HG03575 (cell line): ENCODE results near the gene SCAPER.
"Not testable (repeated sequence)": the region's sequence is repeated elsewhere in the genome, so short reads cannot be mapped to it uniquely, and the experiment has no call there.

Experiments
- ATAC-seq: cut with Tn5 transposase; IDR thresholded peaks from one replicate; pipeline ENCODE4 v1.9.1; 2021; ENCODE audit not compliant: unreplicated experiment, insufficient number of reproducible peaks, low FRiP score; ENCODE audit errors: extremely low read depth

Gene SCAPER

GRCh38 chr15:76327191-76328105 lies 577.7 kb downstream of the SCAPER start:
- no peak for ATAC-seq

DNA sequence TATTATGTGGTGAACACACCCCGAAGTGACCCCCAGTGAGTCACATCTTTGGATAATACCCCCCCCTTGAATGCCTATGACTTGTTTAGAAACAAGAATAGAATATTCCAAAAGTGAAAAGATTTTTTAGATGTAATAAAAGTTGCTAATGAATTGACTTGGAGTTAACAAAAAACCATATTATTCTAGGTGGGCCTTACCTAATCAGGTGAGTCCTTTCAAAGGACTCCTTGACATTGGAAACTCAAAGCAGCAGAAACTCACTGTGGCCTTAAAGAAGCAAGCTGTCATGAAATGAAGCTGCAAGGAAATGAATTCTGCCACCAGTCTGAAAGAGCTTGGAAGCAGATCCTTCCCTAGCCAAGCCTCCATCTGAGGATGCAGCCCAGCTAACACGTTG lies 579.4 kb downstream of the SCAPER start:
- no peak for ATAC-seq

DNA sequence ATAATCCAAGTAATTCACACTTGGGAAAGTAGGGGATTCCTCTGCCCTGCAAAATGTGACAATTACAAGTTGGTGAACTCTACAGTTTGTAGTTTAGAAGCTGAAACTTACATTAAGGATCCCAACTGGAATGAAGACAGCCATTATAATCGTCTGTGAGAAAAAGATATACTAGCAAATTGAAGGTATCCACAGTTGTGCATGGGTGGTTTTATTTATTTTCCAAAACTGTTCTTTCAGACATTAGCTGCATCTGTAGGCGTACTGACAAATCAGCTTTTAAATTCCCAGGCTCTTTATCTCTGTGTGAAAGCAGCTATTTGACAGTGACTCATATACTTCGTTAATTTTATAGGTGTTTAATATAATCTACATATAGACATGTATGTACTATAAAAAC lies 581.1 kb downstream of the SCAPER start:
- no peak for ATAC-seq

GRCh38 chr15:76321602-76322001 lies 583.5 kb downstream of the SCAPER start:
- no peak for ATAC-seq

- no peak for ATAC-seq
Observed at GRCh38 chr15:76321171-76321570, 584.0 kb downstream of the SCAPER start.

DNA sequence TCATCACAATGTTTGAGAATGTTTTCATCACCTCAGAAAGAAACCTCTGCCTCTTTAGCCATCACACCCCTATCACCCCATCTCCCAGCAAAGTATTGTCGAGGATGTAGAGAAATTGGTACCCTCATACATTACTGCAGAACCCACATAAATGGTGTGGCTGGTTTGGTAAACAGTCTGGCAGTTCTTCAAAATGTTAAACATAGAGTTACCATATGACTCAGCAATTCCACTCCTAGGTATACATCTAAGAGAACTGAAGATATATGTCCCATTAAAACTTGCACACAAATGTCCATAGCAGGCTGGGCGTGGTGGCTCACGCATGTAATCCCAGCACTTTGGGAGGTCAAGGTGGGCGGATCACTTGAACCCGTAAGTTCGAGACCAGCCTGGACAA lies 585.1 kb downstream of the SCAPER start:
- ATAC-seq = no peak

DNA sequence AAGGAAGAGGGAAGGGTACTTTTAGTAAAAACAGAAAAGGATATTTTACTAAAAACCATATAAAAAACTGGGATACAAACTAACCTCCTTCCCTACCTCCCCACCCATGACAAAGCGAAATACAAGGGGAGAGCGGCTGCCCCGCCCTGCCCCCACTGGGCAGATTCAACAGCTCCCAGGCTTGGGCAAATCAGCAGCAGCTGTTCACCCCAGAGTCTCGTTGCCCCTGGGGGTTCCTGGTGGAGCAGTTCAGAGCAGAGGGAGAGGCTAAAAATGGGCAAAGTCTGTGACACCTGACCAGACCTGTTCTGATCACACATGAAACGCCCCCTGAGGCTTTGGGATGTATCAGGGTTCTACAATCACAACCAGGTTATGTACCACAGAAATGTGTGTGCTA lies 591.4 kb downstream of the SCAPER start:
- no peak for ATAC-seq

DNA sequence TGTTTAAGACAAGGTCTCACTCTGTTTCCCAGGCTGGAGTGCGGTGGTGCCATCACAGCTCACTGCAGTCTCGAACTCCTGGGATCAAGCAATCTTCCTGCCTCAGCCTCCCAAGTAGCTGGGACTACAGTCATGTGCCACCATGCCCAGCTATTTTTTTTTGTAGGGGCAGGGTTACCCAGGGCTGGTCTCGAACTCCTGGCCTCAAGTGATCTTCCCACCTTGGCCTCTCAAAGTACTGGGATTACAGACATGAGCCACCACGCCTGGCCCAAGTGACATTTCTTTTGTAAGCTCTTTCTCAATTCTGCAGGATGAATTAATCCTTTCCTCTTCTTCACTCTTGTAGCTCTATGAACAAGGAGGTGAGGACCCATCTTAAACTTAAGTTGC lies 592.0 kb downstream of the SCAPER start:
- ATAC-seq = not testable (repeated sequence)

DNA sequence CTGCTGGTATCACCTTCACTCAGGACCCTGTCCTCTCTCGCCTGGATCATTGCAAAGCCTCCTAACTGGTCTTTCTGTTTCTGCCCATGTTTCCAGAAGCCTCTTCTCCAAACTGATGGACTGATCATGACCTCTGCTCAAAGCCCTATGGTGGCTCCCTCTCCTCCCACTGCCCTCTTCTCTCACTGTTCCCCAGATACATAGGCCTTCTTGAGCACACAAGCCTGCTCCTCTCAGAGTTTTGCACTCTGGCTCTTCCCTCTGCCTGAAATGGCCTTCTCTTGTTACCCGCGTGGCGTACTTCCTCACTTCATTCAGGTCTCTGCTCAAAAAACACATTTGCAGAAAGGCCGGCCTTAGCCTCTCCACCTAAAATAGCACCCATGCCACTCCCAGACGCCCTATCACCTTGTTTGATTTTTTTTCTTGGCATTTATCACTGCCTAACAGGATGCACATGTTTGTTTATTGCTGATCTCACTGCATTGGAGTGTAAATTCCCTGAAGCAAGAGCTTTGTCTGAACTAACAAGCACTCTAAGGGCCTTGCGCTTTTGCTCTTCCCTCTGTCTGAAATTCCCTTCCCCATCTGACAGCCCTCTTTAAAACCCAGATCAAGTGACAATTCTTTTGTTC lies 592.5 kb downstream of the SCAPER start:
- no peak for ATAC-seq

DNA sequence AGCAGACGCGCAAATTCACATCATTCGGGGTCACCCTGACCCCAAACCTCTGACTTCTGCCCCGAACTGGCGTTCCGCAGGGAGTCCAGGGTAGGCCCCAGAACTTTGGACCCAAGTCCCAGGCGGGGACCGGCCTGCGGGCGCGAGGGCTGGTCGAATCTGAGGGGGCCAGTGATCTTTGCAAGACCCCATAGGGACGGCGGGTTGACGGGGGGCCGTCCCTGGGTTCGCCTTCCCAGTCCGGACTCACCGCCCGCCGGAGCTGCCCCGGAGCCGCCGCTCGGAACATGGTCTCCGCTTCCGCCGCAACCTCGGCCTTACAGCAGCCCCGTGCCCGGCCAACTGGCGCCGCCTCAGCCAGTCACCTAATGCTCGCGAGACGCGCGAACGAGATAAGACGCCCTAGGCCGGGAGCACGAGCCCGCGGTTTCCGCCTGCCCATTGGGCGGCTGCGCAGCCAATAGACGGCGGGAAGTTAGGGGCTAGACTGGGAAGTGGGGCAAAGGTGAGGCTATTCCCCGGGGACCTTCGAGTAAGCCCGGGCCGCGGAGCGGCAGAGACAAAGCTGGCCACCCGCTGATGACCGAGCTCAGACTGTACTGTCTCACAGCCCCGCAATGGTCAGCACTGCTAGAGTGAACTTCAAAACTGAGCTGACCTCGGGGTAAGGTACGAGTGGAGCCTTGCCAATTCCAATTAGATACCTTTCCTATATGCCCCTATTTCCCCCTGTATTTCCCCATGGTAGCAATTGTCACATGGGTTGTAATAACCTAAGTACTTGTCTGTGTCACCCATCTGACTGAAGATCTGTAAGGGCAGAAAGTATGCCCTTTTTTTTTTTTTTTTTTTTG lies 593.8 kb downstream of the SCAPER start, which contains the start of gene ETFA:
Gene ETFA, minus strand, starts transcription at position 370 of the 854 bp plus-strand sequence. Its CDS starts 81 bp downstream, at position 289.
- ATAC-seq = peak; percentile 76

DNA sequence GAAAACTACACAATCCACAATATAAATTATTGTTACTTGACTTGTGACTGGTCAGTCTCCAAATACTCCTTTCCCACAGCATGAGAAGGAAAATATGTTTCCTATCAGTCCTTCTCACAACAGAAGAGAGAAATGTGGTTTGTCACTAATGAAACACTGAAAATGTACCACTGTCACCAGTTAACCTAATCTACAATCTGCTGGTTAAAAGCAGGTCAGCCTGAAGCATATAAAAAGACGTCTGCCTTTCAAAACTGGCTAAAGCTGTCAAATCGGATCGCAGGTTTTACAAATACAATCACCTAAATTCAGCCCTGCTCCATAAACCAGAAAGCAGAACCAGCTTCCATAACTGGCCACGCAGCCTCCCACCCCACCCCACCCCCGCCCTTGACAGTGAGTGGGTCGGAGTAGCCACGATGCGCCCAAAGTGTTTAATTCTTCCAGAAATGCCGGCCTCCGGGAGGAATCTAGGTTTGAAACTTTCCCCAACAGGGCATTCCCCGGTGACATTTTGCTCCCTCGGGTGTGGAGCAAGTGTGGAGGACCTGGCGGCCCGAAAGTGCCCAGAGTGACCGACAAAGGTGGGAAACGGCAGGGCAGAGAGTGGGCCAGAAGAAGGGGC lies 594.6 kb downstream of the SCAPER start:
- no peak for ATAC-seq

- no peak for ATAC-seq
Observed at GRCh38 chr15:76309601-76310330, 595.4 kb downstream of the SCAPER start.

GRCh38 chr15:76303909-76304308 lies 601.2 kb downstream of the SCAPER start:
- no peak for ATAC-seq

- no peak for ATAC-seq
Observed at GRCh38 chr15:76299786-76300185, 605.4 kb downstream of the SCAPER start.

DNA sequence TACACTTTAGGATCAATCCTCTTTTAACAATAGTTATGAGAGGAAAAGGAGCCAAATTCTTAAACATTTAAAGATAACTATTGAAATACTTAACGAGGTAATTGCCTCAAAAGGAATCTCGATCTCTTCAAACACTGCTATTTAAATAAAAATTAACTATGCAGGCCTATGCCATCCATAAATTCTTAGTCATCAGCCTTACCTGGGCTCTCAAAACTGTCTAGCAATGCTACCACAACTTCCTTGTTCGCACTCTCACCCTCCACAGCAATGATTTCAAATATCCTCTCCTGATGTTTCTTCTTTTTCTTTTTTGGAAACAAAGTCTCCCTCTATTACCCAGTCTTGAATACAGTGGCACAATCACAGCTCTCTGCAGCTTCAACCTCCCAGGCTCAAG lies 606.2 kb downstream of the SCAPER start:
- no peak for ATAC-seq

DNA sequence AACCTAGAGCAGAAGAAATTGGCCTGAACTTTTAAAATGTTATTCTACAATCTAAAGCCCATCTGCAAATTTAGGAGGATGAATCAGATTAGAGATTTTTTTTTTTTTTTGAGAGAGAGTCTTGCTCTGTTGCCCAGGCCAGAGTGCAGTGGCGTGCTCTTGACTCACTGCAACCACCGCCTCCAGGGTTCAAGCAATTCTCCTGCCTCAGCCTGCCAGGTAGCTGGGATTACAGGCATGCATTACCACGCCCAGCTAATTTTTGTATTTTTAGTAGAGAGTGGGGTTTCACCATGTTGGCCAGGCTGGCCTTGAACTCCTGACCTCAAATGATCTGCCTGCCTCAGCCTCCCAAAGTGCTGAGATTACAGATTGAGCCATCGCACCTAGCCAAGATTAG lies 607.2 kb downstream of the SCAPER start:
- not testable (repeated sequence) for ATAC-seq
